Measurements from ENCODE around the gene CHRM5. TPM values are rescaled to one million over a fixed set of nuclear protein-coding genes. Genes with fewer than 3 reads are reported as not detected.

The CHRM5 gene
- total RNA-seq (2021) (not detected in 2 replicates), Bru-seq, nascent RNA (percentile 18 among the genes with signal in this experiment), BruChase-seq, experiment 1, labeled RNA remaining after a 2-hour chase (percentile 8 among the genes with signal in this experiment), BruChase-seq, experiment 2, labeled RNA remaining after a 6-hour chase (percentile 7 among the genes with signal in this experiment)
- long read RNA-seq, partial matches to known transcripts = 0 of 2 reads
- long read RNA-seq, other reads (novel, unspliced or antisense) = 2 of 2 reads

GRCh38 chr15:33968224-33968623 is at the start of gene CHRM5:
Gene CHRM5 (plus strand): TSS chr15:33968497. CDS start chr15:34062718, 94,221 bp downstream.
- Histone ChIP-seq H3K4me3 (no peak within 1 kb of the TSS), H2AFZ (no peak within 1 kb of the TSS), H3K4me1 (replicated peaks; ENCODE audit: insufficient read depth) (no peaks in the 10 kb centered on the region), H4K20me1 (ENCODE audit: insufficient read depth) (no peaks in the 10 kb centered on the region), H3K36me3 (ENCODE audit: low read depth) (no peaks in the 10 kb centered on the region), H3K79me2 (ENCODE audit: low read depth) (no peaks in the 10 kb centered on the region), H3K9me2 (ENCODE audit: insufficient read depth) (no peaks in the 10 kb centered on the region), H3K4me2 (no peak within 1 kb of the TSS), H3K27me3 (ENCODE audit: insufficient read depth, low read depth) (no peaks in the 10 kb centered on the region), H3K9me3 (ENCODE audit: insufficient read depth, low read depth) (no peaks in the 10 kb centered on the region), H3F3A (ENCODE audit: insufficient read depth, low read depth) (no peaks in the 10 kb centered on the region), H3K27ac (no peak within 1 kb of the TSS)
- no peak for DNase-seq
- TF ChIP-seq CTCF (conservative IDR thresholded peaks at IDR 0.05) (no peak), EZH2 (IDR thresholded peaks at IDR 0.05; ENCODE audit: low read depth) (no peak)
- ChIA-PET POLR2A (ENCODE audit: unreplicated experiment) (interaction anchor here (0.6 kb wide), 1 partner anchor 17 kb away, joined by 5 read pairs; no protein-coding TSS in a partner anchor), CTCF (interaction anchor here (0.5 kb wide), 1 partner anchor 201 kb away, joined by 5 read pairs; no protein-coding TSS in a partner anchor)
- BruUV-seq (replicated peaks) = no TSS peak
- intact Hi-C loops (cut with micrococcal nuclease; ENCODE audit: unreplicated experiment) = loop anchor here (10.0 kb wide), 1 partner anchor 113 kb away; no protein-coding TSS in a partner anchor

GRCh38 chr15:33923446-33923845 is 44.9 kb upstream of the CHRM5 start:
- CTCF ChIA-PET = no interaction called here
- no peak overlapping the region for H3K27ac ChIP-seq

GRCh38 chr15:33926260-33926659 is 42.0 kb upstream of the CHRM5 start:
- Histone ChIP-seq H3K4me2 (no peak overlapping the region), H3K9me3 (ENCODE audit: insufficient read depth, low read depth) (no peaks in the 10 kb centered on the region), H4K20me1 (ENCODE audit: insufficient read depth) (no peaks in the 10 kb centered on the region), H3K27ac (no peak overlapping the region), H3K36me3 (ENCODE audit: low read depth) (no peaks in the 10 kb centered on the region), H3K9me2 (ENCODE audit: insufficient read depth) (no peaks in the 10 kb centered on the region), H3K4me1 (replicated peaks; ENCODE audit: insufficient read depth) (no peaks in the 10 kb centered on the region), H3K79me2 (ENCODE audit: low read depth) (no peaks in the 10 kb centered on the region), H3K4me3 (no peak overlapping the region), H2AFZ (no peak overlapping the region), H3F3A (ENCODE audit: insufficient read depth, low read depth) (no peaks in the 10 kb centered on the region), H3K27me3 (ENCODE audit: insufficient read depth, low read depth) (no peaks in the 10 kb centered on the region)
- TF ChIP-seq CTCF (conservative IDR thresholded peaks at IDR 0.05) (no peak), EZH2 (IDR thresholded peaks at IDR 0.05; ENCODE audit: low read depth) (no peak)
- BruUV-seq (replicated peaks) = no TSS peak
- intact Hi-C loops (cut with micrococcal nuclease; ENCODE audit: unreplicated experiment) = no loop called here
- no peak for DNase-seq
- POLR2A ChIA-PET (ENCODE audit: unreplicated experiment) = interaction anchor here (0.7 kb wide), 1 partner anchor 20 kb away, joined by 3 read pairs; no protein-coding TSS in a partner anchor
- CTCF ChIA-PET = no interaction called here

More at GRCh38 chr15:33923446-33923845, 44.9 kb upstream of the CHRM5 start:
- no peak overlapping the region for H2AFZ ChIP-seq
- no peaks in the 10 kb centered on the region for H4K20me1 ChIP-seq (ENCODE audit: insufficient read depth)
- intact Hi-C loops (cut with micrococcal nuclease; ENCODE audit: unreplicated experiment) = no loop called here
- H3K9me3 ChIP-seq (ENCODE audit: insufficient read depth, low read depth) = no peaks in the 10 kb centered on the region
- no peaks in the 10 kb centered on the region for H3K9me2 ChIP-seq (ENCODE audit: insufficient read depth)
- TF ChIP-seq CTCF (conservative IDR thresholded peaks at IDR 0.05) (no peak), EZH2 (IDR thresholded peaks at IDR 0.05; ENCODE audit: low read depth) (no peak)
- no peaks in the 10 kb centered on the region for H3K79me2 ChIP-seq (ENCODE audit: low read depth)
- BruUV-seq (replicated peaks) = no TSS peak
- no peak overlapping the region for H3K4me3 ChIP-seq
- H3K4me2 ChIP-seq = no peak overlapping the region
- no peaks in the 10 kb centered on the region for H3K4me1 ChIP-seq (replicated peaks; ENCODE audit: insufficient read depth)
- H3F3A ChIP-seq (ENCODE audit: insufficient read depth, low read depth) = no peaks in the 10 kb centered on the region
- POLR2A ChIA-PET (ENCODE audit: unreplicated experiment) = no interaction called here
- H3K27me3 ChIP-seq (ENCODE audit: insufficient read depth, low read depth) = no peaks in the 10 kb centered on the region
- DNase-seq = no peak
- H3K36me3 ChIP-seq (ENCODE audit: low read depth) = no peaks in the 10 kb centered on the region

All from PC-9 (cell line).